IMR-90 (cell line): ENCODE data around the gene INPPL1. TPM values are rescaled to one million over a fixed set of nuclear protein-coding genes. Genes with fewer than 3 reads are reported as not detected.

Experiments used
- ATAC-seq: fragments of 200-7000 bp; cut with Tn5 transposase; 2 replicates; pipeline ENCODE4 v1.9.1; 2020; ENCODE audit warnings: low read depth, mild to moderate bottlenecking, moderate library complexity
- BruUV-seq: library from RNA; stranded (reverse); fragments of 400-500 nt; replicated peaks from 2 replicates; lab custom pipeline; 2021; lab: Mats Ljungman, UMichigan
- CTCF ChIA-PET: fragments of 300-600 bp; formaldehyde crosslinking; extraction: SDS; loops from one replicate; lab custom pipeline; 2021; ENCODE audit warnings: antibody characterized with exemption; lab: Yijun Ruan, JAX
- POLR2A ChIA-PET: fragments of 300-600 bp; sonication (Branson Sonifier 250); formaldehyde crosslinking; loops from one replicate; lab custom pipeline; 2022; ENCODE audit warnings: antibody characterized with exemption; ENCODE audit not compliant: unreplicated experiment; lab: Charles Lee
- DNase-seq: peaks from one replicate; pipeline ENCODE4 v3.0.0; 2013
- H2AFZ ChIP-seq: replicated peaks from 2 replicates; pipeline ENCODE3; 2013; ENCODE audit warnings: low read length, mild to moderate bottlenecking; ENCODE audit not compliant: poor library complexity
- H2AK5ac ChIP-seq: 2 replicates; pipeline ENCODE4 v1.6.1; 2013; ENCODE audit warnings: low read depth, low read length, inconsistent platforms
- H2AK9ac ChIP-seq: replicated peaks from 2 replicates; pipeline ENCODE3; 2013; ENCODE audit warnings: mild to moderate bottlenecking, low read depth, low read length, moderate library complexity; ENCODE audit not compliant: poor library complexity
- H2BK120ac ChIP-seq: 2 replicates; pipeline ENCODE4 v1.6.1; 2013; ENCODE audit warnings: low read depth, low read length, inconsistent platforms
- H2BK15ac ChIP-seq: 3 replicates; pipeline ENCODE4 v1.6.1; 2013; ENCODE audit warnings: low read depth, low read length, inconsistent platforms
- H2BK20ac ChIP-seq: 2 replicates; pipeline ENCODE4 v1.6.1; 2013; ENCODE audit warnings: low read depth, mild to moderate bottlenecking, inconsistent platforms, low read length, moderate library complexity
- H2BK5ac ChIP-seq: 2 replicates; pipeline ENCODE4 v1.6.1; 2013; ENCODE audit warnings: mild to moderate bottlenecking, low read depth, low read length, inconsistent platforms; ENCODE audit not compliant: poor library complexity, severe bottlenecking
- H3K14ac ChIP-seq: replicated peaks from 2 replicates; pipeline ENCODE4 v1.6.1; 2013; ENCODE audit warnings: low read depth, low read length, inconsistent platforms
- H3K18ac ChIP-seq: 2 replicates; pipeline ENCODE4 v1.6.1; 2013; ENCODE audit warnings: low read depth, low read length, control low read depth
- H3K23ac ChIP-seq: 2 replicates; pipeline ENCODE4 v1.6.1; 2013; ENCODE audit warnings: low read depth, low read length, inconsistent platforms
- H3K27ac ChIP-seq: 2 replicates; pipeline ENCODE4 v1.5.1; 2013; ENCODE audit warnings: mild to moderate bottlenecking, control low read depth, low read length; ENCODE audit not compliant: insufficient read depth
- H3K27me3 ChIP-seq: 2 replicates; pipeline ENCODE4 v1.6.1; 2013; ENCODE audit warnings: low read length; ENCODE audit not compliant: control insufficient read depth, insufficient read depth
- H3K36me3 ChIP-seq: 2 replicates; pipeline ENCODE4 v1.6.1; 2013; ENCODE audit warnings: low read length, mixed read lengths; ENCODE audit not compliant: control insufficient read depth, insufficient read depth
- H3K4ac ChIP-seq: 2 replicates; pipeline ENCODE4 v1.6.1; 2013; ENCODE audit warnings: low read depth, low read length, inconsistent platforms
- H3K4me1 ChIP-seq: 2 replicates; pipeline ENCODE4 v1.6.1; 2013; ENCODE audit warnings: low read length, mixed read lengths; ENCODE audit not compliant: control insufficient read depth, insufficient read depth
- H3K4me2 ChIP-seq: 2 replicates; pipeline ENCODE4 v1.6.1; 2013; ENCODE audit warnings: low read depth, mild to moderate bottlenecking, control low read depth, low read length, moderate library complexity
- H3K4me3 ChIP-seq: 2 replicates; pipeline ENCODE4 v1.5.1; 2013; ENCODE audit warnings: low read depth, mild to moderate bottlenecking, control low read depth, low read length, moderate library complexity; ENCODE audit not compliant: insufficient read depth
- H3K56ac ChIP-seq: 2 replicates; pipeline ENCODE4 v1.6.1; 2013; ENCODE audit warnings: low read length, inconsistent platforms; ENCODE audit not compliant: insufficient read depth; ENCODE audit errors: extremely low read depth
- H3K79me1 ChIP-seq, 2 experiments: 2 replicates each; pipeline ENCODE4 v1.6.1; 2013; ENCODE audit warnings: low read length in 2 of 2, inconsistent platforms in 1 of 2, low read depth in 1 of 2
- H3K9ac ChIP-seq: 2 replicates; pipeline ENCODE4 v1.6.1; 2013; ENCODE audit warnings: low read depth, low read length, control low read depth
- H3K9me1 ChIP-seq: 2 replicates; pipeline ENCODE4 v1.6.1; 2013; ENCODE audit warnings: low read length, inconsistent platforms; ENCODE audit not compliant: insufficient read depth
- H3K9me3 ChIP-seq: 2 replicates; pipeline ENCODE4 v1.6.1; 2013; ENCODE audit warnings: low read length; ENCODE audit not compliant: control insufficient read depth, insufficient read depth
- H4K20me1 ChIP-seq: 2 replicates; pipeline ENCODE4 v1.6.1; 2013; ENCODE audit warnings: low read length, inconsistent platforms; ENCODE audit not compliant: insufficient read depth
- H4K5ac ChIP-seq: 2 replicates; pipeline ENCODE4 v1.6.1; 2013; ENCODE audit warnings: mild to moderate bottlenecking, low read depth, low read length, control low read depth
- H4K8ac ChIP-seq, 2 experiments: 2 replicates each; pipeline ENCODE4 v1.6.1; 2013; ENCODE audit warnings: low read depth in 2 of 2, low read length in 2 of 2, control low read depth in 1 of 2, inconsistent platforms in 1 of 2
- H4K91ac ChIP-seq: 2 replicates; pipeline ENCODE4 v1.6.1; 2013; ENCODE audit warnings: low read depth, low read length, inconsistent platforms; ENCODE audit not compliant: insufficient read depth
- MAFK ChIP-seq: IDR thresholded peaks from 2 replicates; pipeline ENCODE4 v1.6.1; 2012; ENCODE audit warnings: low read depth, low read length, improper control_type of control experiment
- RCOR1 ChIP-seq: IDR thresholded peaks from 2 replicates; pipeline ENCODE4 v1.6.1; 2012; ENCODE audit warnings: mild to moderate bottlenecking, low read length, improper control_type of control experiment; ENCODE audit not compliant: insufficient replicate concordance
- SMC3 ChIP-seq: fragments of 150-350 bp; IDR thresholded peaks from 2 replicates; pipeline ENCODE4 v1.6.1; 2016; ENCODE audit warnings: low read depth, mild to moderate bottlenecking, antibody characterized with exemption, low read length, moderate library complexity
- WGBS, 2 experiments: methylation state at CpG; one replicate each; pipeline versions ENCODE4 v1.1.5 to v1.1.7; 2013; ENCODE audit warnings: missing lambda C conversion rate in 2 of 2; ENCODE audit not compliant: insufficient read length in 1 of 2; ENCODE audit errors: extremely low coverage in 2 of 2; 5-methylcytosine and 5-hydroxymethylcytosine counted together
- dilution Hi-C: fragments of 300-500 bp; cut with HindIII; formaldehyde crosslinking; loops from one replicate; pipeline ENCODE4 v1.14.3; 2018; ENCODE audit warnings: low sequenced_read_pairs; ENCODE audit not compliant: unreplicated experiment
- in situ Hi-C: fragments of 300-500 bp; cut with MboI; formaldehyde crosslinking; loops from 3 replicates; pipeline ENCODE4 v1.14.3; 2019; ENCODE audit warnings: low sequenced_read_pairs, inconsistent platforms, mixed read lengths
- intact Hi-C: fragments of 100-400 bp; cut with micrococcal nuclease; formaldehyde crosslinking; loops from 2 replicates; pipeline ENCODE4 v1.10.0; 2022
- polyA plus RNA-seq, 3 experiments: library from polyadenylated mRNA; depleted of rRNA; stranded (reverse); fragments of >200 nt; gene quantifications; 2 replicates each; pipeline ENCODE4 v1.2.3, GENCODE V29; 2012; ENCODE audit warnings: low replicate concordance in 1 of 3
- total RNA-seq: library from RNA; depleted of rRNA; stranded (reverse); fragments of >200 nt; gene quantifications from 2 replicates; pipeline ENCODE4 v1.2.3, GENCODE V29; 2012

The INPPL1 gene
- total and polyA plus RNA-seq, 2 of the 4 experiments (the other 2 are of a cell fraction), result 27.4 to 105 TPM

DNA sequence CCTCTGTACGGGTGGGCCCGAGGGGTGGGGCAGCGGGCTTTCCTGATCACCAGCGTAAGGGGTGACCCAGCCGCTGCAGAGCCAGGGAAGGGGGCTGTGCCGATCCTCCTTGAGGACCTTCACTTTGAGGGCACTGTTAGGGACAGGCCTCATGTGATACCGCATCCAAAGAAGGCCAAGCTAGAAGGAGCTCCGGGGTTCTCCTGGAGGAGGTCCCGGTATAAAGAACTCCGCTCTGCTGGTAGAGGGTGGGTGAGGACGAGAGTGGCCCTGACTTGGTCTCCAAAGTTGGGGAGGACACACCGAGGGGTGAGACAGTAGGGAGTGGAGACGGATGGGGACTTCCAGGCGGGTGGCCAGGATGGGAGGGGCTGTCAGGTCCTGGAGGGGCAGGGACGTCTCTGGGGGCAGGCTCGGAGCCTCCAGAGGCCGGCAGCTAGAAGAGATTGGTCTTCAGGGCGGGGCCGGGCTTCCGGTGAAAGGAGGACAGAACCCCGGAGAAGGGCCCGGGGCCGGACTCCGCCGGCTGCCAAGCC lies 14.8 kb downstream of the INPPL1 start:
- peaks cover 39% of the 10 kb centered on the region for H3K27me3 ChIP-seq
- H3K9ac ChIP-seq, result no peak overlapping the region
- ATAC-seq (peak; percentile 63), DNase-seq (peak; percentile 38)
- no peak overlapping the region for H3K4me3 ChIP-seq
- TF ChIP-seq SMC3 (no peak), MAFK (no peak), RCOR1 (no peak)
- in situ Hi-C loops (loop anchor here (5.0 kb wide), 1 partner anchor 212 kb away; no protein-coding TSS in a partner anchor), intact Hi-C loops (loop anchor here (2.0 kb wide), 2 partner anchors 113 to 191 kb away; no protein-coding TSS in a partner anchor), dilution Hi-C loops (no loop called here)
- BruUV-seq, result no TSS peak
- H3K4ac ChIP-seq, result peak overlapping the region; percentile 8
- peak overlapping the region; percentile 84 for H2AFZ ChIP-seq
- no peak overlapping the region; a peak in 1 of 4 replicates for H4K8ac ChIP-seq
- no peak overlapping the region for H3K56ac ChIP-seq
- H2BK120ac ChIP-seq, result no peak overlapping the region
- H3K79me1 ChIP-seq, result no peaks in the 10 kb centered on the region; a peak in 1 of 4 replicates
- no peak overlapping the region for H3K27ac ChIP-seq
- H4K91ac ChIP-seq, result no peak overlapping the region
- ChIA-PET CTCF (no interaction called here), POLR2A (no interaction called here)
- H3K23ac ChIP-seq, result peak overlapping the region; percentile 48; the same call in 1 of the 2 replicates
- H4K20me1 ChIP-seq, result peaks cover 37% of the 10 kb centered on the region
- no peak overlapping the region for H2BK15ac ChIP-seq
- no peak overlapping the region for H4K5ac ChIP-seq
- H2BK5ac ChIP-seq, result no peak overlapping the region
- peaks cover 2% of the 10 kb centered on the region; the same call in 1 of the 2 replicates for H3K4me1 ChIP-seq
- H3K9me3 ChIP-seq, result peaks cover 2% of the 10 kb centered on the region; the same call in 1 of the 2 replicates
- peak overlapping the region; percentile 94 for H2AK9ac ChIP-seq
- no peaks in the 10 kb centered on the region for H3K9me1 ChIP-seq
- 4% methylated on average over 11 of the region's 25 CpGs; no CpG with 5 or more reads in 1 of the 2 experiments for WGBS, 2 experiments
- no peak overlapping the region for H2BK20ac ChIP-seq
- H3K14ac ChIP-seq, result no peak overlapping the region
- H3K4me2 ChIP-seq, result peak overlapping the region; percentile 71
- H2AK5ac ChIP-seq, result peak overlapping the region; percentile 52; the same call in 1 of the 2 replicates
- peaks cover 34% of the 10 kb centered on the region for H3K36me3 ChIP-seq
- H3K18ac ChIP-seq, result no peak overlapping the region
